ENCODE data around the gene PRICKLE4.

PRICKLE4 gene, protein sequence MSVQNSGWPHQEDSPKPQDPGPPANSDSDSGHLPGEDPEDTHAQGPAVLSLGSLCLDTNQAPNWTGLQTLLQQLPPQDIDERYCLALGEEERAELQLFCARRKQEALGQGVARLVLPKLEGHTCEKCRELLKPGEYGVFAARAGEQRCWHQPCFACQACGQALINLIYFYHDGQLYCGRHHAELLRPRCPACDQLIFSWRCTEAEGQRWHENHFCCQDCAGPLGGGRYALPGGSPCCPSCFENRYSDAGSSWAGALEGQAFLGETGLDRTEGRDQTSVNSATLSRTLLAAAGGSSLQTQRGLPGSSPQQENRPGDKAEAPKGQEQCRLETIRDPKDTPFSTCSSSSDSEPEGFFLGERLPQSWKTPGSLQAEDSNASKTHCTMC
- 0 reads per million in 3 donors for total RNA-seq

- Histone ChIP-seq H3K36me3 (ENCODE audit: control insufficient read depth, insufficient read depth, low read length) (no peaks in the 10 kb centered on the region), H3K9me3 (ENCODE audit: control insufficient read depth, low read length) (no peaks in the 10 kb centered on the region), H3K4me1 (ENCODE audit: control insufficient read depth, insufficient read depth, low read length, poor library complexity, severe bottlenecking) (peaks cover 15% of the 10 kb centered on the region), H3K27me3 (replicated peaks; ENCODE audit: control insufficient read depth, insufficient read depth, low read length, poor library complexity, severe bottlenecking) (no peaks in the 10 kb centered on the region), H3K4me3 (ENCODE audit: insufficient read depth, low read depth, low read length, poor library complexity, severe bottlenecking) (peak within 1 kb of the TSS; percentile 66), H3K27ac (ENCODE audit: insufficient read depth, low read length, poor library complexity, severe bottlenecking) (peak within 1 kb of the TSS; percentile 42)
- no peak for DNase-seq
Observed at GRCh38 chr6:41780551-41781365, at the start of gene PRICKLE4. Gene PRICKLE4 (plus strand): TSS chr6:41780782. CDS start chr6:41783474, 2,692 bp downstream.

- Histone ChIP-seq H3K36me3 (ENCODE audit: control insufficient read depth, insufficient read depth, low read length) (no peaks in the 10 kb centered on the region), H3K9me3 (ENCODE audit: control insufficient read depth, low read length) (no peaks in the 10 kb centered on the region), H3K4me1 (ENCODE audit: control insufficient read depth, insufficient read depth, low read length, poor library complexity, severe bottlenecking) (peaks cover 33% of the 10 kb centered on the region), H3K4me3 (ENCODE audit: insufficient read depth, low read depth, low read length, poor library complexity, severe bottlenecking) (no peak overlapping the region), H3K27me3 (replicated peaks; ENCODE audit: control insufficient read depth, insufficient read depth, low read length, poor library complexity, severe bottlenecking) (no peaks in the 10 kb centered on the region), H3K27ac (ENCODE audit: insufficient read depth, low read length, poor library complexity, severe bottlenecking) (peak overlapping the region; percentile 84)
- no peak for DNase-seq
Observed at GRCh38 chr6:41731561-41732086, 49.0 kb upstream of the PRICKLE4 start.

- peaks cover 30% of the 10 kb centered on the region for H3K4me1 ChIP-seq (ENCODE audit: control insufficient read depth, insufficient read depth, low read length, poor library complexity, severe bottlenecking)
- no peaks in the 10 kb centered on the region for H3K36me3 ChIP-seq (ENCODE audit: control insufficient read depth, insufficient read depth, low read length)
- no peak overlapping the region for H3K4me3 ChIP-seq (ENCODE audit: insufficient read depth, low read depth, low read length, poor library complexity, severe bottlenecking)
- no peak for DNase-seq
- H3K27me3 ChIP-seq (replicated peaks; ENCODE audit: control insufficient read depth, insufficient read depth, low read length, poor library complexity, severe bottlenecking): no peaks in the 10 kb centered on the region
- H3K9me3 ChIP-seq (ENCODE audit: control insufficient read depth, low read length): no peaks in the 10 kb centered on the region
- H3K27ac ChIP-seq (ENCODE audit: insufficient read depth, low read length, poor library complexity, severe bottlenecking): peak overlapping the region; percentile 84
Observed at GRCh38 chr6:41732149-41732548, 48.4 kb upstream of the PRICKLE4 start.

DNA sequence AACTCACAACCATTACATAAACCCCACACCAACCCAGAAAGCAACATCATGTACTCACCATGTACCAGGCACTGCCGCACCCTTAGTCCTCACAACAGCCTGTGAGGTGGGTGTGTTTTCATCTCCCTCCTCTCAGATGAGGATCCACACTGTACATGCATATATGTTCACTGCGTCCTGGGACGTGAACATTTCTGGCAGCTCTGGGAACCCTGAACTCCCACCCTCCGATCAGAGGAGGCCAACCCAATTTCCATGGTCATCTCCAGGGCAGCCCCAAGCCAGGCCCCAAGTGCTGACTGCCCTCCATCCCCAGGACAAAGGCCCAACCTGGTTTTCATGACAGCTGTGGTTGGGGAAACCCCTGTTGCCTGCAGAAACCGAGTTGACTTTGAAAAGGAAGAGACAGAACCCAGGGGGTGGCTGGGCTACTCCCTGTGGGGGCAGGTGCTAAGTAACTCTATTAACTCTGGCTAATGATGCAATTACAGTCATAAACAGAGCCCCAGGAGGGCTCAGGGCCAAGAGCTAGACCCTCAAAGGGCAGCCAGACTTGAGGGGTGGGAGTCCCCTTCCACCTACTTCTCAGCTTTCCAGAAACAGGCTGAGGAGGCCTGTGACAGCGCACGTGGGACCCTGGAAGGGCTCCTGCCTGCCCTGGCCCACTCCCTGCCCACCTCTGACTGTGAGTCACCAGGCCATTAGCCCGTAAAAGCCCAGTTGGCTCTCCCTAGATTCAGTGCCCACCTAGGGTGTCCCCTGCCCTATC, 47.8 kb upstream of the PRICKLE4 start:
- Histone ChIP-seq H3K27ac (ENCODE audit: insufficient read depth, low read length, poor library complexity, severe bottlenecking) (peak overlapping the region; percentile 84), H3K4me1 (ENCODE audit: control insufficient read depth, insufficient read depth, low read length, poor library complexity, severe bottlenecking) (peaks cover 29% of the 10 kb centered on the region), H3K9me3 (ENCODE audit: control insufficient read depth, low read length) (no peaks in the 10 kb centered on the region), H3K27me3 (replicated peaks; ENCODE audit: control insufficient read depth, insufficient read depth, low read length, poor library complexity, severe bottlenecking) (no peaks in the 10 kb centered on the region), H3K36me3 (ENCODE audit: control insufficient read depth, insufficient read depth, low read length) (no peaks in the 10 kb centered on the region), H3K4me3 (ENCODE audit: insufficient read depth, low read depth, low read length, poor library complexity, severe bottlenecking) (peak overlapping the region; percentile 21)
- DNase-seq: peak; percentile 48 to 62 (median 52)

DNA sequence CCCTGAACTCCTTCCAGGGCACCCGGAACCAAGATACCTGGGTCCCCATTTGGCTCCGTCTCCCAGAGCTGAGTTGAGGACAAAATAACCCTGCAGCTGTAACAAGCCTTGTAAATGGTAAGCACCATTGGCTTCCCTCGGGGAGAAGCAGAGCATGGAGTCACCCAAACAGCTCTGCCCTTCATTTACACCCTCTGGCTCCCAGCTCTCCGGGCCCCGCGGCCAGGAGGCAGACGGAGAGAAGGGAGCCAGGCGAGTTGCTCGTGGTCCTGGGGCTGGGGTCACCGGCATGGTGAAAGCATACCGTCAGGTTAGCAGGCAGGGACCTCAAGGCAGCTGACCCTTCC, 47.2 kb upstream of the PRICKLE4 start:
- peaks cover 29% of the 10 kb centered on the region for H3K4me1 ChIP-seq (ENCODE audit: control insufficient read depth, insufficient read depth, low read length, poor library complexity, severe bottlenecking)
- no peaks in the 10 kb centered on the region for H3K36me3 ChIP-seq (ENCODE audit: control insufficient read depth, insufficient read depth, low read length)
- no peaks in the 10 kb centered on the region for H3K27me3 ChIP-seq (replicated peaks; ENCODE audit: control insufficient read depth, insufficient read depth, low read length, poor library complexity, severe bottlenecking)
- no peak for DNase-seq
- no peaks in the 10 kb centered on the region for H3K9me3 ChIP-seq (ENCODE audit: control insufficient read depth, low read length)
- peak overlapping the region; percentile 84 for H3K27ac ChIP-seq (ENCODE audit: insufficient read depth, low read length, poor library complexity, severe bottlenecking)
- H3K4me3 ChIP-seq (ENCODE audit: insufficient read depth, low read depth, low read length, poor library complexity, severe bottlenecking): peak overlapping the region; percentile 78

- no peaks in the 10 kb centered on the region for H3K36me3 ChIP-seq (ENCODE audit: control insufficient read depth, insufficient read depth, low read length)
- peak overlapping the region; percentile 78 for H3K4me3 ChIP-seq (ENCODE audit: insufficient read depth, low read depth, low read length, poor library complexity, severe bottlenecking)
- no peaks in the 10 kb centered on the region for H3K9me3 ChIP-seq (ENCODE audit: control insufficient read depth, low read length)
- H3K4me1 ChIP-seq (ENCODE audit: control insufficient read depth, insufficient read depth, low read length, poor library complexity, severe bottlenecking): peaks cover 29% of the 10 kb centered on the region
- H3K27me3 ChIP-seq (replicated peaks; ENCODE audit: control insufficient read depth, insufficient read depth, low read length, poor library complexity, severe bottlenecking): no peaks in the 10 kb centered on the region
- DNase-seq: peak; percentile 52 to 65 (median 57)
- peak overlapping the region; percentile 84 for H3K27ac ChIP-seq (ENCODE audit: insufficient read depth, low read length, poor library complexity, severe bottlenecking)
Observed at GRCh38 chr6:41733707-41734665, 46.6 kb upstream of the PRICKLE4 start.

DNA sequence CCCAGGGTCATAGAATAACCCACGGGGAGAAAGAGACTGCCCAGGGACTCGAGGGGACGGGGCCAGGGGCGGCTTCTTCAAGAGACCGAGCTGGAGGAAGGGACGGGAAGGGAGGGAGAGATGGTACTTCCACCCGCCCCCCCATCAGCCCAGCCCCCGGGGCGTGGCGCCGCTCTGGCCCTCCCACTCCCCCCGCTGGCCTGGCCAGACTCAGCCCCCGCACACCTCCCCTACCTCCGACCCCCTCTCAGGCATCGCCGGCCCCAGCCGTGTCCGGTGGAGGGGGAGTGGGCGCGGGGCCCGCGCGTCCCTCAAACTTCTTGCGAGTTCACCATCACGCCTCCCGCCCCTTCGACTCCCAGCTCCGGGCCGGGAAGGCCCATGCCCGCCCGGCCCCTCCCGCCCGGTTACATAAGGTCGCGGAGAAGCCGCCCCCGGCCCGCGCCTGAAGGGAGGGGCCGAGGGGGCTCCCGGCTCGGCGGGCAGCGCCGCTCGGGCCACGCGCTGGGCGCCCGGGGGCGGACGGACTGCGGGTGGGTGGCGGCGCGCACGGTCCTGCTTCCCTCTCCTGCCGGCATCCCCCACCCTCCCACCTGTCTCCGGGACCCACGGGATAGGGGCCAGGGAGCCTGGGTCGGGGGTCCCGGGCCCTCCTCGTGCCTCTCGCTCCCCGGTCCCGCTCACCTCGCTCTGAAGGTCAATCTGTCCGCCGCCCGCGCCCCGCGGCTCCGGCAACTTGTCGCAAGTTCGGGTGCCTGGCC, 45.7 kb upstream of the PRICKLE4 start:
- no peaks in the 10 kb centered on the region for H3K27me3 ChIP-seq (replicated peaks; ENCODE audit: control insufficient read depth, insufficient read depth, low read length, poor library complexity, severe bottlenecking)
- H3K36me3 ChIP-seq (ENCODE audit: control insufficient read depth, insufficient read depth, low read length): no peaks in the 10 kb centered on the region
- peak; percentile 50 to 67 (median 61) for DNase-seq
- H3K27ac ChIP-seq (ENCODE audit: insufficient read depth, low read length, poor library complexity, severe bottlenecking): peak overlapping the region; percentile 84
- peak overlapping the region; percentile 78 for H3K4me3 ChIP-seq (ENCODE audit: insufficient read depth, low read depth, low read length, poor library complexity, severe bottlenecking)
- H3K9me3 ChIP-seq (ENCODE audit: control insufficient read depth, low read length): no peaks in the 10 kb centered on the region
- H3K4me1 ChIP-seq (ENCODE audit: control insufficient read depth, insufficient read depth, low read length, poor library complexity, severe bottlenecking): peaks cover 29% of the 10 kb centered on the region

- H3K27ac ChIP-seq (ENCODE audit: insufficient read depth, low read length, poor library complexity, severe bottlenecking): peak within 1 kb of the TSS; percentile 84
Observed at GRCh38 chr6:41735427-41736185, 45.0 kb upstream of the PRICKLE4 start, which contains the start of gene TFEB. Gene TFEB (minus strand): TSS chr6:41735608. CDS start chr6:41691213, 44,395 bp downstream.

More at GRCh38 chr6:41735427-41736185, 45.0 kb upstream of the PRICKLE4 start, which contains the start of gene TFEB:
- Histone ChIP-seq H3K4me1 (ENCODE audit: control insufficient read depth, insufficient read depth, low read length, poor library complexity, severe bottlenecking) (peaks cover 25% of the 10 kb centered on the region), H3K9me3 (ENCODE audit: control insufficient read depth, low read length) (no peaks in the 10 kb centered on the region), H3K27me3 (replicated peaks; ENCODE audit: control insufficient read depth, insufficient read depth, low read length, poor library complexity, severe bottlenecking) (no peaks in the 10 kb centered on the region), H3K4me3 (ENCODE audit: insufficient read depth, low read depth, low read length, poor library complexity, severe bottlenecking) (peak within 1 kb of the TSS; percentile 78), H3K36me3 (ENCODE audit: control insufficient read depth, insufficient read depth, low read length) (no peaks in the 10 kb centered on the region)
- DNase-seq: peak; percentile 80 to 87 (median 83)

All from effector memory CD4-positive, alpha-beta T cell (primary cell).